HCT116 (cell line): ENCODE measurements around the gene SCFD1.

Source experiments
- EZH2 ChIP-seq: fragments of 200-600 bp; sonication (generic); IDR thresholded peaks from 2 replicates; pipeline ENCODE4 v1.6.1; 2017; ENCODE audit warnings: antibody characterized with exemption, mixed run types
- POLR2A ChIP-seq: IDR thresholded peaks from 2 replicates; pipeline ENCODE4 v1.7.0; 2011; ENCODE audit warnings: borderline replicate concordance; ENCODE audit not compliant: insufficient read depth, insufficient read length; ENCODE audit errors: extremely low read depth
- RAD21 ChIP-seq: IDR thresholded peaks from 2 replicates; pipeline ENCODE4 v1.6.1; 2012; ENCODE audit warnings: low read depth, mild to moderate bottlenecking
- SRF ChIP-seq: IDR thresholded peaks from 2 replicates; pipeline ENCODE4 v1.6.1; 2012; ENCODE audit warnings: low read depth

GRCh38 chr14:30725763-30726162 is 103.6 kb downstream of the SCFD1 start:
- TF ChIP-seq RAD21 = no peak
- no peak for TF ChIP-seq SRF
- TF ChIP-seq POLR2A = no peak
- no peak for TF ChIP-seq EZH2
